Heart right ventricle (tissue), 16 donors: Measurements from ENCODE around the gene GLI1. TPM values are rescaled to one million over a fixed set of nuclear protein-coding genes. Genes with fewer than 3 reads are reported as not detected.
A peak's percentile ranks its signal among the peaks of the same experiment; 100 is the strongest.

Experiments used
- ATAC-seq, 8 donors: fragments of 200-7000 bp; cut with Tn5 transposase; one replicate each; pipeline ENCODE4 v1.9.1; 2020; ENCODE audit warnings: mild to moderate bottlenecking in 8 of 8, moderate library complexity in 8 of 8, moderate number of reproducible peaks in 1 of 8
- DNase-seq, 2 donors: peaks; one replicate each; pipeline ENCODE4 v3.0.0-alpha.2; 2020
- H3K27ac ChIP-seq, 10 donors: fragments of 200-600 bp; sonication (generic) in 2 of 10; one replicate each; pipeline versions ENCODE4 v1.5.0 to v1.8.0; 2020 to 2022; ENCODE audit warnings: mild to moderate bottlenecking in 3 of 10
- H3K27me3 ChIP-seq, 7 donors: fragments of 200-600 bp; one replicate each; pipeline ENCODE4 v1.8.0; 2021 to 2022; ENCODE audit warnings: mild to moderate bottlenecking in 2 of 7
- H3K36me3 ChIP-seq, 9 donors: fragments of 200-600 bp; sonication (generic) in 1 of 9; one replicate each; pipeline versions ENCODE4 v1.5.0 to v1.8.0; 2020 to 2022; ENCODE audit warnings: mild to moderate bottlenecking in 2 of 9
- H3K4me1 ChIP-seq, 9 donors: fragments of 200-600 bp; sonication (generic) in 1 of 9; one replicate each; pipeline versions ENCODE4 v1.5.0 to v1.8.0; 2020 to 2022; ENCODE audit warnings: mild to moderate bottlenecking in 4 of 9
- H3K4me3 ChIP-seq, 10 donors: fragments of 200-600 bp; sonication (generic) in 2 of 10; one replicate each; pipeline versions ENCODE4 v1.5.0 to v1.8.0; 2020 to 2022; ENCODE audit warnings: mild to moderate bottlenecking in 7 of 10, moderate library complexity in 2 of 10
- H3K9me3 ChIP-seq, 11 donors: fragments of 200-600 bp in 10 of 11; sonication (generic) in 2 of 11; one replicate each; pipeline versions ENCODE4 v1.5.0 to v1.8.0; 2013 to 2022; ENCODE audit warnings: mild to moderate bottlenecking in 2 of 11, control low read depth in 1 of 11, moderate library complexity in 1 of 11
- CTCF ChIP-seq, 9 donors: fragments of 200-600 bp; sonication (generic) in 2 of 9; IDR thresholded peaks; one replicate each; pipeline versions ENCODE4 v1.5.0 to v1.8.0; 2021 to 2022; ENCODE audit warnings: antibody characterized with exemption in 9 of 9, mild to moderate bottlenecking in 5 of 9, moderate library complexity in 1 of 9
- WGBS, 2 donors: extraction: QIAGEN DNeasy Blood & Tissue Kit; methylation state at CpG; one replicate each; pipeline ENCODE4 v1.1.7; 2013; ENCODE audit warnings: inconsistent platforms in 1 of 2; 5-methylcytosine and 5-hydroxymethylcytosine counted together
- intact Hi-C, 10 donors: fragments of 100-400 bp; cut with DNase I; formaldehyde crosslinking; loops; one replicate each; pipeline versions ENCODE4 v1.11.1 to v1.14.2; 2022
- polyA plus RNA-seq, 2 donors: library from polyadenylated mRNA; stranded (reverse); fragments of 200-250 nt; gene quantifications; one replicate each; pipeline ENCODE4 v1.2.3, GENCODE V29; 2013
- total RNA-seq, 10 donors: library from RNA; stranded (reverse); fragmentation: NEBNext Ultra II Directional in 3 of 10; extraction: Animal tissue kit (Norgen Biotek cat#: 25700) in 3 of 10; gene quantifications; one replicate each; pipeline versions ENCODE4 v1.2.1 to v1.2.4, GENCODE V29; 2021 to 2023
- donor health status: Arrhythmogenic right ventricular cardiomyopathy.
- donor health status: ischemic (EF 13 %, LVEDD 7.1; RV severe dilation, severe dysfunction).
- donor health status: healthy with polysubstance abuse.
- donor health status: DM: no; HTN: yes; CAD: no.
- donor health status: DM: no; HTN: no; CAD: no.
- donor health status: ischemic (EF 25% LVEDD 6.9; RV normal size, moderate dysfunction).
- donor health status: ischemic (EF 25% LVEDD 5.7; RV mildly dilated, moderate dysfunction).
- donor health status: healthy.
- donor health status: DM: yes; HTN: yes; CAD: no.
- donor health status: Ischemic cardiomyopathy.
- donor health status: ischemic (EF 35%, LVEDD 5.7; RV mildly dilated, moderate dysfunction).
- donor health status: nonischemic (EF 11% LVEDD 7.7; RV severe dilation, severe dysfunction).
- donor health status: DM: yes; HTN: yes; CAD: no.
- donor health status: PGD.
- donor health status: ischemic (EF 29% LVEDD 5.4; RV normal size, mild dysfunction).
- donor health status: nonischemic (EF 23%, LVEDD 6.1; RV moderate dilation, normal function).

The GLI1 gene
- total and polyA plus RNA-seq, 12 donors: 0.12 to 1.2 (median 0.59) TPM

GRCh38 chr12:57456145-57456700 lies 3.4 kb upstream of the GLI1 start:
- peaks cover 0 to 10% (median 0%) of the 10 kb centered on the region in 7 donors for H3K27me3 ChIP-seq
- WGBS, 2 donors: 37 to 38% methylated on average over 15 of the region's 15 CpGs
- H3K4me3 ChIP-seq: no peak overlapping the region
- peak; percentile 16 to 58 (median 53) for TF ChIP-seq CTCF (IDR thresholded peaks at IDR 0.05)
- no peaks in the 10 kb centered on the region for H3K9me3 ChIP-seq
- ATAC-seq (no peak), DNase-seq (no peak)
- H3K36me3 ChIP-seq: no peaks in the 10 kb centered on the region
- H3K4me1 ChIP-seq: peaks cover 3 to 45% (median 28%) of the 10 kb centered on the region in 9 donors
- no peak overlapping the region for H3K27ac ChIP-seq
- intact Hi-C loops: loop anchor here in 4 of 10 donors (5.0 to 10.0 kb wide), 3 partner anchors 169 to 194 kb away; partner anchors contain the start of gene B4GALNT1 (in 2 of the 4)

DNA sequence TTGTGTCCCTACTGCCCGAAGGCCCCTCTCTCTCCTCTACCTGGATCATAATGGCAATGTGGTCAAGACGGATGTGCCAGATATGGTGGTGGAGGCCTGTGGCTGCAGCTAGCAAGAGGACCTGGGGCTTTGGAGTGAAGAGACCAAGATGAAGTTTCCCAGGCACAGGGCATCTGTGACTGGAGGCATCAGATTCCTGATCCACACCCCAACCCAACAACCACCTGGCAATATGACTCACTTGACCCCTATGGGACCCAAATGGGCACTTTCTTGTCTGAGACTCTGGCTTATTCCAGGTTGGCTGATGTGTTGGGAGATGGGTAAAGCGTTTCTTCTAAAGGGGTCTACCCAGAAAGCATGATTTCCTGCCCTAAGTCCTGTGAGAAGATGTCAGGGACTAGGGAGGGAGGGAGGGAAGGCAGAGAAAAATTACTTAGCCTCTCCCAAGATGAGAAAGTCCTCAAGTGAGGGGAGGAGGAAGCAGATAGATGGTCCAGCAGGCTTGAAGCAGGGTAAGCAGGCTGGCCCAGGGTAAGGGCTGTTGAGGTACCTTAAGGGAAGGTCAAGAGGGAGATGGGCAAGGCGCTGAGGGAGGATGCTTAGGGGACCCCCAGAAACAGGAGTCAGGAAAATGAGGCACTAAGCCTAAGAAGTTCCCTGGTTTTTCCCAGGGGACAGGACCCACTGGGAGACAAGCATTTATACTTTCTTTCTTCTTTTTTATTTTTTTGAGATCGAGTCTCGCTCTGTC lies 2.7 kb upstream of the GLI1 start:
- ATAC-seq (no peak), DNase-seq (no peak)
- Histone ChIP-seq H3K4me3 (no peak overlapping the region), H3K27me3 (peaks cover 0 to 17% (median 0%) of the 10 kb centered on the region in 7 donors), H3K36me3 (no peaks in the 10 kb centered on the region), H3K9me3 (no peaks in the 10 kb centered on the region), H3K4me1 (peaks cover 5 to 44% (median 30%) of the 10 kb centered on the region in 9 donors), H3K27ac (no peak overlapping the region)
- TF ChIP-seq CTCF (IDR thresholded peaks at IDR 0.05): no peak
- WGBS, 2 donors: 92 to 93% methylated on average over 6 of the region's 6 CpGs
- intact Hi-C loops: loop anchor here in 4 of 10 donors (5.0 to 10.0 kb wide), 3 partner anchors 168 to 195 kb away; partner anchors contain the start of gene B4GALNT1 (in 2 of the 4)

GRCh38 chr12:57458665-57459054 lies 925 bp upstream of the GLI1 start:
- H3K4me3 ChIP-seq: peak overlapping the region; percentile 52 to 91 (median 70)
- H3K27me3 ChIP-seq: peaks cover 0 to 20% (median 0%) of the 10 kb centered on the region in 7 donors
- peak overlapping the region in 9 of 10 donors; percentile 52 to 91 (median 84) for H3K27ac ChIP-seq
- intact Hi-C loops: loop anchor here in 4 of 10 donors (5.0 to 10.0 kb wide), 3 partner anchors 166 to 196 kb away; partner anchors contain the start of gene B4GALNT1 (in 2 of the 4)
- ATAC-seq: no peak
- peaks cover 5 to 41% (median 30%) of the 10 kb centered on the region in 9 donors for H3K4me1 ChIP-seq
- H3K9me3 ChIP-seq: no peaks in the 10 kb centered on the region
- H3K36me3 ChIP-seq: no peaks in the 10 kb centered on the region
- no peak for DNase-seq
- 32 to 40% methylated on average over 3 of the region's 3 CpGs for WGBS, 2 donors
- TF ChIP-seq CTCF (IDR thresholded peaks at IDR 0.05): no peak

DNA sequence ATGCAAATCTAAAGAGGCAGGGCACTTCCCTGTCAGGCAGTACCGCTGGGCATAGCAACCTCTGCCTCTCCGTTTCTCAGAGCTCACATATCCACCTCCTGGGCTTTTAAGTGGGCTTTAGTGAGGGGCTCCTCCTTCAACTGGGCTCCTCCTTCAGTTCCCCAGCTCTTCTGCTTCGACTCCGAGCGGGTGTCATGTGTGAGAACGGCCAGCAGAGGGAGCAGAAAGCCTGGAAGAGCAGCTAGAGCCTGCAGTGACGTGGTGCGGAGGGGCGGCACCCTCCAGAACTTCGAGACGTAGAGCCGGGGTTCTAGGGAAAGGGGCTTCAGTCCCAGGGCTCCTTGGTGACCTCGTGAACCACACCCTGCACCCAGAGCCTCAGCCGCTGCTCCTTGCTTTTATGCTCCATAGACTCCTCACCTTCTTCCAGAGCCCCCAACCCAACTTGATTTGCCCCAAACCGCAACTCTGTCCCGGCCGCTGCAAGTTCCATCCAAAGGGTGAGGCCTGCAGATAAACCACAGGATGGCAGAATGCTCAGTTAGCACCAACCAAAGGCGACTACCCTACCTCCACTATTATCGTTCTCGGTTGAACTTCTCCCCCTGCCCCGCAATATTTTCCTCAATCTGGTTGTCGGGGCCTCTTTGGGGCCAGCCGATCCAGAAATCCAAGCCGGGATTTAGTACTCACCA lies 383 bp upstream of the GLI1 start:
- H3K36me3 ChIP-seq: no peaks in the 10 kb centered on the region
- 0% methylated on average over 24 of the region's 24 CpGs for WGBS, 2 donors
- no peaks in the 10 kb centered on the region for H3K9me3 ChIP-seq
- intact Hi-C loops: loop anchor here in 4 of 10 donors (5.0 to 10.0 kb wide), 3 partner anchors 166 to 197 kb away; partner anchors contain the start of gene B4GALNT1 (in 2 of the 4)
- peak; percentile 90 to 98 (median 96) for TF ChIP-seq CTCF (IDR thresholded peaks at IDR 0.05)
- H3K4me3 ChIP-seq: peak overlapping the region; percentile 52 to 91 (median 70)
- ATAC-seq (peak; percentile 71 to 87 (median 77)), DNase-seq (peak; percentile 93 to 95)
- peaks cover 0 to 20% (median 0%) of the 10 kb centered on the region in 7 donors for H3K27me3 ChIP-seq
- H3K27ac ChIP-seq: peak overlapping the region in 9 of 10 donors; percentile 52 to 91 (median 84)
- peaks cover 5 to 41% (median 30%) of the 10 kb centered on the region in 9 donors for H3K4me1 ChIP-seq
